ENCODE results near the gene PRXL2C.

PRXL2C gene

GRCh38 chr9:96612105-96612965, 42.8 kb downstream of the PRXL2C start:
- Histone ChIP-seq H3K4me3 (ENCODE audit: severe bottlenecking) (no peak overlapping the region), H3K4me1 (ENCODE audit: insufficient read depth, poor library complexity, severe bottlenecking) (no peaks in the 10 kb centered on the region), H3K27ac (ENCODE audit: poor library complexity, severe bottlenecking) (no peak overlapping the region), H3K9me3 (ENCODE audit: severe bottlenecking) (no peaks in the 10 kb centered on the region), H3K27me3 (ENCODE audit: insufficient read depth, poor library complexity, severe bottlenecking) (no peaks in the 10 kb centered on the region), H3K36me3 (ENCODE audit: low read depth) (no peaks in the 10 kb centered on the region)
- no peak for DNase-seq (ENCODE audit: low spot score)
- no peak for TF ChIP-seq CTCF (IDR thresholded peaks at IDR 0.05; ENCODE audit: poor library complexity, severe bottlenecking)
- peak; percentile 92 for ATAC-seq (ENCODE audit: low read depth)

- H3K4me1 ChIP-seq (ENCODE audit: insufficient read depth, poor library complexity, severe bottlenecking) = no peaks in the 10 kb centered on the region
- H3K4me3 ChIP-seq (ENCODE audit: severe bottlenecking) = no peak overlapping the region
- H3K27ac ChIP-seq (ENCODE audit: poor library complexity, severe bottlenecking) = no peak overlapping the region
- no peaks in the 10 kb centered on the region for H3K27me3 ChIP-seq (ENCODE audit: insufficient read depth, poor library complexity, severe bottlenecking)
- no peak for DNase-seq (ENCODE audit: low spot score)
- TF ChIP-seq CTCF (IDR thresholded peaks at IDR 0.05; ENCODE audit: poor library complexity, severe bottlenecking) = no peak
- no peaks in the 10 kb centered on the region for H3K36me3 ChIP-seq (ENCODE audit: low read depth)
- no peak for ATAC-seq (ENCODE audit: low read depth)
- H3K9me3 ChIP-seq (ENCODE audit: severe bottlenecking) = no peaks in the 10 kb centered on the region
Observed at GRCh38 chr9:96611302-96611701, 43.8 kb downstream of the PRXL2C start.

- Histone ChIP-seq H3K36me3 (ENCODE audit: low read depth) (no peaks in the 10 kb centered on the region), H3K4me3 (ENCODE audit: severe bottlenecking) (no peak overlapping the region), H3K4me1 (ENCODE audit: insufficient read depth, poor library complexity, severe bottlenecking) (no peaks in the 10 kb centered on the region), H3K9me3 (ENCODE audit: severe bottlenecking) (no peaks in the 10 kb centered on the region), H3K27me3 (ENCODE audit: insufficient read depth, poor library complexity, severe bottlenecking) (no peaks in the 10 kb centered on the region), H3K27ac (ENCODE audit: poor library complexity, severe bottlenecking) (no peak overlapping the region)
- ATAC-seq (ENCODE audit: low read depth) = no peak
- no peak for DNase-seq (ENCODE audit: low spot score)
- no peak for TF ChIP-seq CTCF (IDR thresholded peaks at IDR 0.05; ENCODE audit: poor library complexity, severe bottlenecking)
Observed at GRCh38 chr9:96609732-96610131, 45.4 kb downstream of the PRXL2C start.

- Histone ChIP-seq H3K4me3 (ENCODE audit: severe bottlenecking) (no peak overlapping the region), H3K36me3 (ENCODE audit: low read depth) (no peaks in the 10 kb centered on the region), H3K9me3 (ENCODE audit: severe bottlenecking) (no peaks in the 10 kb centered on the region), H3K27ac (ENCODE audit: poor library complexity, severe bottlenecking) (no peak overlapping the region), H3K27me3 (ENCODE audit: insufficient read depth, poor library complexity, severe bottlenecking) (no peaks in the 10 kb centered on the region), H3K4me1 (ENCODE audit: insufficient read depth, poor library complexity, severe bottlenecking) (no peaks in the 10 kb centered on the region)
- no peak for TF ChIP-seq CTCF (IDR thresholded peaks at IDR 0.05; ENCODE audit: poor library complexity, severe bottlenecking)
- ATAC-seq (ENCODE audit: low read depth) (no peak), DNase-seq (ENCODE audit: low spot score) (no peak)
Observed at GRCh38 chr9:96607971-96608370, 47.1 kb downstream of the PRXL2C start.

DNA sequence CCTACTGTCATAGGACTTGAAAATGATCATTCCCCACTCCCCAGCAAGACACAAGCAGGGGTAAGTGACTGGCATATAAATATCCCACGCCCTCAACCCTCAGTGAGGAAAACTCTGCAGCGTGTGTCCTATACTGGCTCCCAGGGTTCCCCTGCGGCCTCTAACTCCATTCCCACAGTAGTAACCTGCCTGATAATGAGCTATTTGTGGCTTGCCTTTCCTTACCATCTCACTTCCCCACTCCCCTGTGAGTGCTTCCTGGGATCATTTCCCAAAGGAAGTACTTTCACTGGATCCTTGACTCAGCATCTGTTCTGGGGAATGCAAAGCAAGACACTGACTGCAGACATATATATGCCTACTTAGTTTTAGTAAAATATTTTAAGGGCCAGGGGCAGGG, 49.8 kb downstream of the PRXL2C start:
- Histone ChIP-seq H3K4me1 (ENCODE audit: insufficient read depth, poor library complexity, severe bottlenecking) (no peaks in the 10 kb centered on the region), H3K27ac (ENCODE audit: poor library complexity, severe bottlenecking) (no peak overlapping the region), H3K27me3 (ENCODE audit: insufficient read depth, poor library complexity, severe bottlenecking) (no peaks in the 10 kb centered on the region), H3K36me3 (ENCODE audit: low read depth) (no peaks in the 10 kb centered on the region), H3K4me3 (ENCODE audit: severe bottlenecking) (no peak overlapping the region), H3K9me3 (ENCODE audit: severe bottlenecking) (no peaks in the 10 kb centered on the region)
- no peak for TF ChIP-seq CTCF (IDR thresholded peaks at IDR 0.05; ENCODE audit: poor library complexity, severe bottlenecking)
- no peak for ATAC-seq (ENCODE audit: low read depth)
- DNase-seq (ENCODE audit: low spot score) = no peak

Measured in RWPE2 (cell line).